ENCODE measurements around the gene ANKRD52. TPM values are rescaled to one million over a fixed set of nuclear protein-coding genes. Genes with fewer than 3 reads are reported as not detected.

The ANKRD52 gene
- total and polyA plus RNA-seq, 7 donors = 5.7 to 37.5 (median 19.4) TPM

DNA sequence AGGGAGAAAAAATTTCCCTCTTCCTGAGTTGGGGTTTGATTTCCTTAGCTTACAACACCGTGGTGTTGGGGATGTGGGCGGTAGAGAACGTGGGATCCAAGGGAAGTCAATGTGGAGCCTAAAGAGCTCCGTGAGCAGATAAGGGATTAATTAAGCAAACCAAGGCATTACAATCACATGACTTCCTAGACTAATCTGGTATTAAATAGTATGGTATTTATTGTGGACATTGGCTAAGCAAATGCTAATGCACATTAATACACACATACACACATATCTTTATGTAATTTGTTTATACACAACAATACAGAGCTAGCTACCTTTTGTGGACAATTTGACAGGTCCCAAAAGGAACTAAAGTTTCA, 35.7 kb downstream of the ANKRD52 start:
- WGBS, 3 donors = 5 to 12% (median 9%) methylated on average over 4 of the region's 4 CpGs
- peaks cover 0 to 12% of the 10 kb centered on the region in 2 donors for H3K36me3 ChIP-seq (ENCODE audit: insufficient read depth in 1 of 2, low read depth in 1 of 2)
- H3K27me3 ChIP-seq (ENCODE audit: insufficient read depth in 3 of 3, low read length in 2 of 3) = no peaks in the 10 kb centered on the region
- H3K9me3 ChIP-seq = no peaks in the 10 kb centered on the region
- ATAC-seq = no peak
- H3K4me3 ChIP-seq = peak overlapping the region; percentile 73
- intact Hi-C loops (cut with DNase I) = loop anchor here (2.0 to 5.0 kb wide), 4 partner anchors 34 to 105 kb away; partner anchors contain the start of genes ANKRD52 (in 1 of the 2), RPL41 (in 1 of the 2), SMARCC2 (in 1 of the 2) and ZC3H10 (in 1 of the 2)
- peak overlapping the region; percentile 96 for H3K27ac ChIP-seq
- DNase-seq = no peak
- H3K4me1 ChIP-seq = peaks cover 40% of the 10 kb centered on the region
- TF ChIP-seq, protein P1, sequence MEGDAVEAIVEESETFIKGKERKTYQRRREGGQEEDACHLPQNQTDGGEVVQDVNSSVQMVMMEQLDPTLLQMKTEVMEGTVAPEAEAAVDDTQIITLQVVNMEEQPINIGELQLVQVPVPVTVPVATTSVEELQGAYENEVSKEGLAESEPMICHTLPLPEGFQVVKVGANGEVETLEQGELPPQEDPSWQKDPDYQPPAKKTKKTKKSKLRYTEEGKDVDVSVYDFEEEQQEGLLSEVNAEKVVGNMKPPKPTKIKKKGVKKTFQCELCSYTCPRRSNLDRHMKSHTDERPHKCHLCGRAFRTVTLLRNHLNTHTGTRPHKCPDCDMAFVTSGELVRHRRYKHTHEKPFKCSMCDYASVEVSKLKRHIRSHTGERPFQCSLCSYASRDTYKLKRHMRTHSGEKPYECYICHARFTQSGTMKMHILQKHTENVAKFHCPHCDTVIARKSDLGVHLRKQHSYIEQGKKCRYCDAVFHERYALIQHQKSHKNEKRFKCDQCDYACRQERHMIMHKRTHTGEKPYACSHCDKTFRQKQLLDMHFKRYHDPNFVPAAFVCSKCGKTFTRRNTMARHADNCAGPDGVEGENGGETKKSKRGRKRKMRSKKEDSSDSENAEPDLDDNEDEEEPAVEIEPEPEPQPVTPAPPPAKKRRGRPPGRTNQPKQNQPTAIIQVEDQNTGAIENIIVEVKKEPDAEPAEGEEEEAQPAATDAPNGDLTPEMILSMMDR (IDR thresholded peaks at IDR 0.05) = no peak

- peaks cover 40% of the 10 kb centered on the region for H3K4me1 ChIP-seq
- peak; percentile 85 to 88 (median 86) for ATAC-seq
- no peaks in the 10 kb centered on the region for H3K9me3 ChIP-seq
- H3K36me3 ChIP-seq (ENCODE audit: insufficient read depth in 1 of 2, low read depth in 1 of 2) = peaks cover 0 to 15% of the 10 kb centered on the region in 2 donors
- intact Hi-C loops (cut with DNase I) = loop anchor here (2.0 to 5.0 kb wide), 4 partner anchors 35 to 105 kb away; partner anchors contain the start of genes ANKRD52 (in 1 of the 2), RPL41 (in 1 of the 2), SMARCC2 (in 1 of the 2) and ZC3H10 (in 1 of the 2)
- peak within 1 kb of the TSS; percentile 73 for H3K4me3 ChIP-seq
- DNase-seq = peak; percentile 97 to 98
- H3K27ac ChIP-seq = peak within 1 kb of the TSS; percentile 96
- TF ChIP-seq, protein P1 (IDR thresholded peaks at IDR 0.05) = peak; percentile 17
- no peaks in the 10 kb centered on the region for H3K27me3 ChIP-seq (ENCODE audit: insufficient read depth in 3 of 3, low read length in 2 of 3)
- WGBS, 3 donors = 0 to 1% (median 1%) methylated on average over 41 to 42 of the region's 42 CpGs
These were observed 36.2 kb downstream of the ANKRD52 start, which contains the start of gene RNF41 for GRCh38 chr12:56221757-56222530. Gene RNF41 (minus strand): TSS chr12:56221922. CDS start chr12:56214047, 7,875 bp downstream.

GRCh38 chr12:56221232-56221756, 36.9 kb downstream of the ANKRD52 start:
- H3K9me3 ChIP-seq = no peaks in the 10 kb centered on the region
- WGBS, 3 donors = 0 to 1% (median 0%) methylated on average over 16 to 21 of the region's 21 CpGs
- TF ChIP-seq, protein P1 (IDR thresholded peaks at IDR 0.05) = no peak
- DNase-seq (peak; percentile 68 to 73), ATAC-seq (peak in 3 of 4 donors; percentile 14 to 35 (median 14))
- H3K27me3 ChIP-seq (ENCODE audit: insufficient read depth in 3 of 3, low read length in 2 of 3) = no peaks in the 10 kb centered on the region
- H3K4me1 ChIP-seq = peaks cover 40% of the 10 kb centered on the region
- intact Hi-C loops (cut with DNase I) = loop anchor here in 1 of 2 donors (5.0 kb wide), 3 partner anchors 34 to 104 kb away; partner anchors contain the start of genes ANKRD52, RPL41, SMARCC2 and ZC3H10
- peak overlapping the region; percentile 96 for H3K27ac ChIP-seq
- H3K36me3 ChIP-seq (ENCODE audit: insufficient read depth in 1 of 2, low read depth in 1 of 2) = peaks cover 3 to 21% of the 10 kb centered on the region in 2 donors
- H3K4me3 ChIP-seq = peak overlapping the region; percentile 73

- TF ChIP-seq, protein P1 (IDR thresholded peaks at IDR 0.05) = no peak
- peak overlapping the region; percentile 96 for H3K27ac ChIP-seq
- no peaks in the 10 kb centered on the region for H3K9me3 ChIP-seq
- intact Hi-C loops (cut with DNase I) = loop anchor here in 1 of 2 donors (5.0 kb wide), 3 partner anchors 33 to 103 kb away; partner anchors contain the start of genes ANKRD52, RPL41, SMARCC2 and ZC3H10
- ATAC-seq = no peak
- DNase-seq = no peak
- H3K4me1 ChIP-seq = peaks cover 40% of the 10 kb centered on the region
- peak overlapping the region; percentile 73 for H3K4me3 ChIP-seq
- H3K36me3 ChIP-seq (ENCODE audit: insufficient read depth in 1 of 2, low read depth in 1 of 2) = peaks cover 3 to 21% of the 10 kb centered on the region in 2 donors
- 7 to 12% (median 8%) methylated on average over 10 of the region's 10 CpGs for WGBS, 3 donors
- H3K27me3 ChIP-seq (ENCODE audit: insufficient read depth in 3 of 3, low read length in 2 of 3) = no peaks in the 10 kb centered on the region
These were observed 37.5 kb downstream of the ANKRD52 start for GRCh38 chr12:56220611-56221231.

Measured in psoas muscle (tissue), 8 donors.